DOHH2 (cell line): ENCODE measurements around the gene RGR.

ENCODE experiments used
- H3F3A ChIP-seq: fragments of 200-600 bp; sonication (generic), shearing (Covaris generic); 2 replicates; pipeline ENCODE4 v1.6.0; 2016; ENCODE audit warnings: antibody characterized with exemption, mild to moderate bottlenecking; ENCODE audit not compliant: control insufficient read depth, insufficient read depth
- H3K27ac ChIP-seq: fragments of 200-600 bp; sonication (generic); 2 replicates; pipeline ENCODE4 v1.5.1; 2014; ENCODE audit warnings: low read depth, mild to moderate bottlenecking, low read length, moderate library complexity
- H3K27me3 ChIP-seq: fragments of 200-600 bp; sonication (generic); 2 replicates; pipeline ENCODE4 v1.6.1; 2014; ENCODE audit warnings: mild to moderate bottlenecking, low read length, mixed read lengths; ENCODE audit not compliant: control insufficient read depth
- H3K36me3 ChIP-seq: fragments of 200-600 bp; sonication (generic); 2 replicates; pipeline ENCODE4 v1.6.1; 2014; ENCODE audit warnings: mild to moderate bottlenecking, low read length, moderate library complexity, mixed read lengths; ENCODE audit not compliant: control insufficient read depth
- H3K4me1 ChIP-seq: fragments of 200-600 bp; sonication (generic); 2 replicates; pipeline ENCODE4 v1.6.1; 2014; ENCODE audit warnings: mild to moderate bottlenecking, low read length, mixed read lengths; ENCODE audit not compliant: control insufficient read depth
- H3K4me2 ChIP-seq: fragments of 200-600 bp; sonication (generic); 2 replicates; pipeline ENCODE4 v1.6.0; 2014; ENCODE audit warnings: mild to moderate bottlenecking, low read length, moderate library complexity
- H3K4me3 ChIP-seq: fragments of 200-600 bp; sonication (generic); 2 replicates; pipeline ENCODE4 v1.5.1; 2014; ENCODE audit warnings: mild to moderate bottlenecking, low read length, mixed read lengths
- H3K79me2 ChIP-seq: fragments of 200-600 bp; sonication (generic); 2 replicates; pipeline ENCODE4 v1.6.1; 2014; ENCODE audit warnings: mild to moderate bottlenecking, low read length, mixed read lengths; ENCODE audit not compliant: control insufficient read depth
- H3K9me2 ChIP-seq: fragments of 200-600 bp; sonication (generic); replicated peaks from 2 replicates; pipeline ENCODE4 v1.6.1; 2014; ENCODE audit warnings: mild to moderate bottlenecking, low read length, mixed read lengths; ENCODE audit not compliant: control insufficient read depth
- H3K9me3 ChIP-seq: fragments of 200-600 bp; sonication (generic); 2 replicates; pipeline ENCODE4 v1.6.1; 2014; ENCODE audit warnings: antibody characterized with exemption, low read length, mixed read lengths; ENCODE audit not compliant: control insufficient read depth, insufficient read depth
- H4K20me1 ChIP-seq: fragments of 200-600 bp; sonication (generic); 2 replicates; pipeline ENCODE4 v1.6.0; 2014; ENCODE audit warnings: low read depth, mild to moderate bottlenecking, antibody characterized with exemption, low read length, moderate library complexity; ENCODE audit not compliant: control insufficient read depth, insufficient read depth
- CTCF ChIP-seq: fragments of 200-600 bp; sonication (generic); IDR thresholded peaks from one replicate; pipeline ENCODE4 v1.5.1; 2014; ENCODE audit warnings: antibody characterized with exemption, mild to moderate bottlenecking, low read depth, low read length; ENCODE audit not compliant: poor library complexity, severe bottlenecking
- EZH2phosphoT487 ChIP-seq: fragments of 200-600 bp; sonication (generic); IDR thresholded peaks from 2 replicates; pipeline ENCODE4 v1.6.1; 2017; ENCODE audit warnings: borderline replicate concordance, mild to moderate bottlenecking, antibody characterized with exemption, low read length, moderate library complexity, mixed read lengths

The RGR gene

GRCh38 chr10:84263716-84264115 lies 18.9 kb downstream of the RGR start:
- Histone ChIP-seq H4K20me1 (no peaks in the 10 kb centered on the region), H3K27ac (no peak overlapping the region), H3F3A (no peaks in the 10 kb centered on the region), H3K4me1 (no peaks in the 10 kb centered on the region), H3K27me3 (peaks cover 11% of the 10 kb centered on the region), H3K4me2 (no peak overlapping the region), H3K9me3 (no peaks in the 10 kb centered on the region), H3K79me2 (no peaks in the 10 kb centered on the region), H3K36me3 (no peaks in the 10 kb centered on the region), H3K9me2 (no peaks in the 10 kb centered on the region), H3K4me3 (no peak overlapping the region)
- TF ChIP-seq EZH2phosphoT487 (no peak), CTCF (no peak)

DNA sequence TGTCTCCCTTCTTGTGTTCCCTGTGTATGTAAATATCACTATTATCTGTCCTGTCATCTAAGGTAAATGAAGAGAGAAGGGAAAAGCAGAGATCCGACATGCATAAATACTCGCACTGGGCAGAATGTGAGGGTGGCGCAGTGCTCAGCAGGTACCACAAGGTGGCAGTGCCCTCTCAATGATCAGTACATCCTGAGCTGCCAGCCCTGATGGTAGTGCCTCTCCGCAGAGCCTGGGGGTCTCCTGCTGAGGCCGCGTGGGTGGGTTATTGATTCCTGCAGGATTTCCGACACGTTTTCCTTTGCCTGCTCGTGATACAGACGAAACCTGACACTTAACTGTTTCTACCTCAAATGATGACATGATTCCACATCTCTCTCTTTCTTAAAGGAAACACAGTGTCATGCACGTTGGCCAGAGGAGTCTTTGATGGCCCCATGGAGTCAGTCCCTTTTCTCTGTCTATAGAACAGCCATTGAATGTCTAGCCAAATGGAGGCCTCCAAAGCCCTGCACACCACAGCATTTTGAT lies 19.8 kb downstream of the RGR start:
- Histone ChIP-seq H3K4me2 (no peak overlapping the region), H3K79me2 (no peaks in the 10 kb centered on the region), H3K4me3 (no peak overlapping the region), H3K27ac (no peak overlapping the region), H4K20me1 (no peaks in the 10 kb centered on the region), H3K4me1 (no peaks in the 10 kb centered on the region), H3K36me3 (no peaks in the 10 kb centered on the region), H3K27me3 (peaks cover 11% of the 10 kb centered on the region), H3K9me2 (no peaks in the 10 kb centered on the region), H3K9me3 (no peaks in the 10 kb centered on the region), H3F3A (no peaks in the 10 kb centered on the region)
- no peak for TF ChIP-seq EZH2phosphoT487
- peak; percentile 94 for TF ChIP-seq CTCF

DNA sequence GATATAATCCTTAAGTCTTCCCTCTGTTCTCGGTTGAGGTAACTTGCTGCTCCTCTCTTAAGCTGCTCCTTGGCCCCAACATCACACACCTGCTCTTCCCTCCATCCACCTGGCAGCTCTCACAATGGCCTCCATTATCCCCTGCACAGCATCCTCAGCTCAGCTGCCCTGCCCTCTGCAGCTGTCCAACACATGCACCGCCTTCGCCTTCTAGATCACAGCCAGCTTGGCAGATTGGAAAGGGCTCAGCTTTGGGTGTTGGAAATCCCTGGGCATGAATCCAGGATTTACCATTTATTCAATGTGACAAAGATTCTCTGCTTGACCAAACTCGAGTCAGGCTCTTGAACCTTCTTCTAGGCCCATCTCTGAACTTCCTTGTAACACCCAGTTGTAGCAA lies 20.6 kb downstream of the RGR start:
- no peak for TF ChIP-seq CTCF
- no peak for TF ChIP-seq EZH2phosphoT487
- Histone ChIP-seq H3K9me3 (no peaks in the 10 kb centered on the region), H3K9me2 (no peaks in the 10 kb centered on the region), H3K79me2 (no peaks in the 10 kb centered on the region), H4K20me1 (no peaks in the 10 kb centered on the region), H3K36me3 (no peaks in the 10 kb centered on the region), H3K27me3 (peaks cover 11% of the 10 kb centered on the region), H3K4me1 (no peaks in the 10 kb centered on the region), H3F3A (no peaks in the 10 kb centered on the region), H3K27ac (no peak overlapping the region), H3K4me3 (no peak overlapping the region), H3K4me2 (no peak overlapping the region)

GRCh38 chr10:84267503-84268126 lies 22.8 kb downstream of the RGR start:
- Histone ChIP-seq H3K9me3 (no peaks in the 10 kb centered on the region), H3K4me2 (no peak overlapping the region), H4K20me1 (no peaks in the 10 kb centered on the region), H3K9me2 (no peaks in the 10 kb centered on the region), H3K27me3 (peaks cover 16% of the 10 kb centered on the region), H3K27ac (no peak overlapping the region), H3K36me3 (no peaks in the 10 kb centered on the region), H3K4me1 (no peaks in the 10 kb centered on the region), H3F3A (no peaks in the 10 kb centered on the region), H3K4me3 (no peak overlapping the region), H3K79me2 (no peaks in the 10 kb centered on the region)
- TF ChIP-seq CTCF (peak; percentile 79), EZH2phosphoT487 (no peak)
